CD14-positive monocyte (primary cell): ENCODE measurements around the gene SELENOP. TPM values are rescaled to one million over a fixed set of nuclear protein-coding genes. Genes with fewer than 3 reads are reported as not detected.

Experiments
- DNase-seq, 3 donors: peaks; one replicate each; pipeline ENCODE4 v3.0.0-alpha.2; 2011 to 2022
- H2AFZ ChIP-seq: 2 replicates; pipeline ENCODE4 v1.6.0; 2012; ENCODE audit warnings: mild to moderate bottlenecking, low read depth, low read length, inconsistent platforms; ENCODE audit not compliant: insufficient read depth, poor library complexity, severe bottlenecking
- H3K27ac ChIP-seq, 2 donors: 1 replicate in 1 of 2; 2 replicates in 1 of 2; pipeline ENCODE4 v1.5.1; 2012 to 2013; ENCODE audit warnings: low read length in 2 of 2, control low read depth in 1 of 2, inconsistent platforms in 1 of 2, low read depth in 1 of 2, mild to moderate bottlenecking in 1 of 2
- H3K27me3 ChIP-seq, 2 donors: one replicate each; pipeline versions ENCODE4 v1.6.0 to v1.6.1; 2011 to 2013; ENCODE audit warnings: low read length in 2 of 2; ENCODE audit not compliant: control insufficient read depth in 2 of 2, insufficient read depth in 2 of 2
- H3K36me3 ChIP-seq, 2 donors: replicated peaks in 1 of 2; 1 replicate in 1 of 2; 2 replicates in 1 of 2; pipeline versions ENCODE4 v1.5.1 to v1.6.1; 2012 to 2013; ENCODE audit warnings: low read length in 2 of 2, control low read depth in 1 of 2, inconsistent platforms in 1 of 2, mild to moderate bottlenecking in 1 of 2; ENCODE audit not compliant: insufficient read depth in 2 of 2, control insufficient read depth in 1 of 2
- H3K4me1 ChIP-seq, 2 donors: 1 replicate in 1 of 2; 2 replicates in 1 of 2; pipeline versions ENCODE4 v1.5.1 to v1.6.1; 2012 to 2013; ENCODE audit warnings: low read length in 2 of 2, control low read depth in 1 of 2, inconsistent platforms in 1 of 2, mild to moderate bottlenecking in 1 of 2, moderate library complexity in 1 of 2; ENCODE audit not compliant: insufficient read depth in 2 of 2, control insufficient read depth in 1 of 2
- H3K4me2 ChIP-seq: replicated peaks from 2 replicates; pipeline ENCODE3; 2012; ENCODE audit warnings: low read length, moderate library complexity, mild to moderate bottlenecking; ENCODE audit not compliant: poor library complexity, severe bottlenecking; ENCODE audit errors: extremely low read depth
- H3K4me3 ChIP-seq, 3 experiments: fragments of 200-600 bp in 1 of 3; sonication (generic) in 1 of 3; replicated peaks in 1 of 3; 1 replicate in 2 of 3; 2 replicates in 1 of 3; pipeline ENCODE4 v1.5.1; 2011 to 2013; ENCODE audit warnings: low read length in 3 of 3, mild to moderate bottlenecking in 3 of 3, control low read depth in 2 of 3, low read depth in 2 of 3, inconsistent platforms in 1 of 3, moderate library complexity in 1 of 3
- H3K79me2 ChIP-seq: 2 replicates; pipeline ENCODE4 v1.6.0; 2012; ENCODE audit warnings: mild to moderate bottlenecking, control low read depth, inconsistent platforms, low read length, moderate library complexity; ENCODE audit not compliant: insufficient read depth
- H3K9ac ChIP-seq: 2 replicates; pipeline ENCODE4 v1.6.0; 2017; ENCODE audit warnings: low read length, mild to moderate bottlenecking; ENCODE audit not compliant: insufficient read depth, poor library complexity, severe bottlenecking
- H3K9me3 ChIP-seq, 2 donors: replicated peaks in 1 of 2; 1 replicate in 1 of 2; 2 replicates in 1 of 2; pipeline versions ENCODE4 v1.5.1 to v1.6.1; 2012 to 2013; ENCODE audit warnings: low read length in 2 of 2, control low read depth in 1 of 2; ENCODE audit not compliant: control insufficient read depth in 1 of 2, insufficient read depth in 1 of 2
- H4K20me1 ChIP-seq: 2 replicates; pipeline ENCODE4 v1.6.0; 2012; ENCODE audit warnings: mild to moderate bottlenecking, low read length, control low read depth, moderate library complexity; ENCODE audit not compliant: insufficient read depth
- H3K27ac Mint-ChIP-seq, 7 donors: one replicate each; pipeline ENCODE4 v1.8.0; 2020; ENCODE audit warnings: mild to moderate bottlenecking in 7 of 7, mixed read lengths in 7 of 7, moderate library complexity in 6 of 7, inconsistent platforms in 2 of 7
- H3K27me3 Mint-ChIP-seq, 3 donors: one replicate each; pipeline ENCODE4 v1.8.0; 2021 to 2022; ENCODE audit warnings: low read depth in 3 of 3, mild to moderate bottlenecking in 3 of 3, mixed read lengths in 3 of 3, moderate library complexity in 3 of 3, inconsistent platforms in 1 of 3
- H3K36me3 Mint-ChIP-seq, 2 donors: one replicate each; pipeline ENCODE4 v1.8.0; 2020; ENCODE audit warnings: mixed read lengths in 2 of 2, inconsistent platforms in 1 of 2, mild to moderate bottlenecking in 1 of 2
- H3K4me1 Mint-ChIP-seq: one replicate; pipeline ENCODE4 v1.8.0; 2020; ENCODE audit warnings: mild to moderate bottlenecking, mixed read lengths
- H3K4me3 Mint-ChIP-seq, 2 donors: one replicate each; pipeline ENCODE4 v1.8.0; 2020; ENCODE audit warnings: mild to moderate bottlenecking in 2 of 2, mixed read lengths in 2 of 2, moderate library complexity in 1 of 2
- H3K9me3 Mint-ChIP-seq, 7 donors: one replicate each; pipeline ENCODE4 v1.8.0; 2020 to 2022; ENCODE audit warnings: mixed read lengths in 7 of 7, mild to moderate bottlenecking in 6 of 7, moderate library complexity in 6 of 7, inconsistent platforms in 2 of 7
- CTCF ChIP-seq: fragments of 200-600 bp; IDR thresholded peaks from one replicate; pipeline ENCODE4 v1.8.0; 2022; ENCODE audit warnings: antibody characterized with exemption, mild to moderate bottlenecking
- WGBS: methylation state at CpG from one replicate; pipeline ENCODE4 v1.1.5; 2013; ENCODE audit warnings: missing lambda C conversion rate; ENCODE audit not compliant: insufficient coverage; 5-methylcytosine and 5-hydroxymethylcytosine counted together
- intact Hi-C, 2 donors: fragments of 100-400 bp; cut with micrococcal nuclease; formaldehyde crosslinking; loops; one replicate each; pipeline versions ENCODE4 v1.15.0 to v1.15.1; 2023
- polyA plus RNA-seq, 3 donors: library from polyadenylated mRNA; depleted of rRNA in 1 of 3; unstranded in 2 of 3; stranded (reverse) in 1 of 3; fragments of 300-500 nt in 2 of 3; fragments of >200 nt in 1 of 3; fragmentation: Illumina TruSeq in 2 of 3; gene quantifications; 1 replicate in 2 of 3; 2 replicates in 1 of 3; pipeline ENCODE4 v1.2.3, GENCODE V29; 2012 to 2021

Gene SELENOP
- polyA plus RNA-seq, 3 donors: 0.24 to 0.33 TPM; not detected in 1

DNA sequence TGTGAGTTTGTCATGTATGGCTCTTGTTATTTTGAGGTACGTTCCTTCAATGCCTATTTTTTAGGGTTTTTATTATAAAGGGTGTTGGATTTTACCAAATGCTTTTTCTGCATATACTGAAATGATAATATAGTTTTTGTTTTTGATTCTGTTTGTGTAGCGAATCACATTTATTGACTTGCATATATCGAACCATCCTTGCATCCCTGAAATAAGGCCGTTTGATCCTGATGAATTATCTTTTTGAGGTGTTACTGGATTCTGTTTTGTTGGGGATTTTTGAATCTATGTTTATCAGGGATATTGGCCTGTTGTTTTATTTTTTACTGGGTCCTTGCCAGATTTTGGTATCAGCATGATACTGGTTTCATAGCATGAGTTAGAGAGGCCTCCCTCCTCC lies 25.9 kb downstream of the SELENOP start:
- no peaks in the 10 kb centered on the region for H3K4me1 ChIP-seq
- peaks cover 22 to 36% (median 28%) of the 10 kb centered on the region in 7 donors for H3K9me3 Mint-ChIP-seq
- H2AFZ ChIP-seq: no peak overlapping the region
- no CpG with 5 or more reads among the region's 4 CpGs for WGBS
- no peaks in the 10 kb centered on the region for H4K20me1 ChIP-seq
- peaks cover 11 to 19% of the 10 kb centered on the region in 2 donors for H3K9me3 ChIP-seq
- TF ChIP-seq CTCF: no peak
- no peak overlapping the region for H3K9ac ChIP-seq
- no peak overlapping the region for H3K27ac ChIP-seq
- intact Hi-C loops: no loop called here
- H3K4me3 Mint-ChIP-seq: no peak overlapping the region
- no peak overlapping the region for H3K27ac Mint-ChIP-seq
- no peak overlapping the region for H3K4me2 ChIP-seq
- H3K27me3 Mint-ChIP-seq: peaks cover 0 to 4% (median 0%) of the 10 kb centered on the region in 3 donors
- no peaks in the 10 kb centered on the region for H3K36me3 ChIP-seq
- H3K79me2 ChIP-seq: no peaks in the 10 kb centered on the region
- no peaks in the 10 kb centered on the region for H3K4me1 Mint-ChIP-seq
- no peak for DNase-seq
- peaks cover 3% of the 10 kb centered on the region in 2 donors for H3K36me3 Mint-ChIP-seq
- no peaks in the 10 kb centered on the region for H3K27me3 ChIP-seq
- H3K4me3 ChIP-seq: no peak overlapping the region

- Histone ChIP-seq H3K9ac (no peak overlapping the region), H3K27ac (no peak overlapping the region), H3K9me3 (peaks cover 9 to 19% of the 10 kb centered on the region in 2 donors), H4K20me1 (no peaks in the 10 kb centered on the region), H3K4me2 (no peak overlapping the region), H3K27me3 (no peaks in the 10 kb centered on the region), H3K36me3 (no peaks in the 10 kb centered on the region), H3K79me2 (no peaks in the 10 kb centered on the region), H2AFZ (no peak overlapping the region), H3K4me1 (no peaks in the 10 kb centered on the region), H3K4me3 (no peak overlapping the region)
- H3K9me3 Mint-ChIP-seq: peaks cover 18 to 28% (median 25%) of the 10 kb centered on the region in 7 donors
- no peak for TF ChIP-seq CTCF
- H3K4me1 Mint-ChIP-seq: no peaks in the 10 kb centered on the region
- WGBS: no CpG with 5 or more reads among the region's 1 CpG
- no peak overlapping the region for H3K27ac Mint-ChIP-seq
- H3K4me3 Mint-ChIP-seq: no peak overlapping the region
- intact Hi-C loops: no loop called here
- peaks cover 3% of the 10 kb centered on the region in 2 donors for H3K36me3 Mint-ChIP-seq
- no peak for DNase-seq
- peaks cover 0 to 4% (median 0%) of the 10 kb centered on the region in 3 donors for H3K27me3 Mint-ChIP-seq
These were observed 27.6 kb downstream of the SELENOP start for GRCh38 chr5:42784132-42784531.
